GM13977 (cell line): ENCODE measurements around the gene ANGPTL2.
"Not testable (repeated sequence)": the region's sequence is repeated elsewhere in the genome, so short reads cannot be mapped to it uniquely, and the experiment has no call there.

ENCODE experiments used
- DNase-seq: peaks from one replicate; pipeline ENCODE4 v3.0.0; 2012; ENCODE audit warnings: low spot score
- in situ Hi-C: fragments of 300-500 bp; cut with MboI; formaldehyde crosslinking; loops from one replicate; pipeline ENCODE4 v1.12.0; 2022; ENCODE audit warnings: low sequenced_read_pairs, low pct_unique_long_range_greater_than_20kb, mixed read lengths, inconsistent platforms; ENCODE audit not compliant: unreplicated experiment
- TF ChIP-seq, protein P1 (sequence below): IDR thresholded peaks from 2 replicates; pipeline ENCODE4 v1.5.1; 2012; ENCODE audit warnings: mild to moderate bottlenecking, control low read depth; ENCODE audit not compliant: insufficient read depth; ENCODE audit errors: extremely low read depth, missing control alignments

Gene ANGPTL2, protein sequence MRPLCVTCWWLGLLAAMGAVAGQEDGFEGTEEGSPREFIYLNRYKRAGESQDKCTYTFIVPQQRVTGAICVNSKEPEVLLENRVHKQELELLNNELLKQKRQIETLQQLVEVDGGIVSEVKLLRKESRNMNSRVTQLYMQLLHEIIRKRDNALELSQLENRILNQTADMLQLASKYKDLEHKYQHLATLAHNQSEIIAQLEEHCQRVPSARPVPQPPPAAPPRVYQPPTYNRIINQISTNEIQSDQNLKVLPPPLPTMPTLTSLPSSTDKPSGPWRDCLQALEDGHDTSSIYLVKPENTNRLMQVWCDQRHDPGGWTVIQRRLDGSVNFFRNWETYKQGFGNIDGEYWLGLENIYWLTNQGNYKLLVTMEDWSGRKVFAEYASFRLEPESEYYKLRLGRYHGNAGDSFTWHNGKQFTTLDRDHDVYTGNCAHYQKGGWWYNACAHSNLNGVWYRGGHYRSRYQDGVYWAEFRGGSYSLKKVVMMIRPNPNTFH

DNA sequence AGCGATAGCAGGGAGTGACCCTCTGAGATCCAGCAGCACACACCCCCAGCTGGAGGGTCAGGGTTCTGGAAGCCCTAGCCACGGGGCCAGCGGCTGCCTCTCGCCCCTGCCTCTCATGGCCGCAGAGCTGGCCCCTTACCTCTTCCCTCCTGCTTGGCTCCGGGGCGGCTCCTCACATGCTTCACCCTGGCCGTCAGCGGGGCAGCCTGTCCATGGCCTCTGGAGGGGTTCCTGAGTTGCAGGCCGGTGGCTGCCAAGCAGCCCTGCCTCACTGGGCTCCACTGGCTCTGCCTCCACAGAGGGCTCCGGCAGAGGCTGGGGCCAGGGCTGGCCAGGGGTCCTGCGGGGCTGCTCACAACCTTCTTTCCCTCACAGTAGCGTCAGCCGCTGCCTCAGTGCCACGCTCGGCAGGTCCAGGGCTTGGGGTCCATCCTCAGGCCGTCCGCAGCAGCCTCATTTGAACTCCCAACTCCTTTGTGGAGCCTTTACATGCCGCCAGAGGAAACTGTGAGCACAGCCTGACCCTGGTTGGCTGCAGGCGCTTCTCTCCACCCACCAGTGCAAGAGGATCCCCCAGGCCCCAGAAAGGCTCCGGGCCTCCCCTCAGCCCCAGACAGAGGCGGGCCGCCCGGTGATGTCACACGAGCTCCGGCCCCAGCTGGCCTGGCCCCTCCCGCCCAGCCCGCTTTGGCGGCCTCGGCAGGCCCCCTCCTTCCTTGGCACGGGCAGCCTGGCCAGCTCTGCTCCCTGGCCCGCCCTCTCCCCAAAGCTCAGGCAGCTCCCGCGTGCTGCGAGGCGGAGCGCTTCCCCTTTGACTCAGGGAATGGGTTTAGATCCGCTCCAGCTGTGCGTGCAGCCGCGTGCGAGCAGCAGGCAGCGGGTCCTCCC is at the start of gene ANGPTL2:
TSS of gene ANGPTL2 (minus strand) at position 460 of the 888 bp plus-strand sequence. CDS start 13,904 bp downstream, outside the sequence.
- TF ChIP-seq, protein P1, sequence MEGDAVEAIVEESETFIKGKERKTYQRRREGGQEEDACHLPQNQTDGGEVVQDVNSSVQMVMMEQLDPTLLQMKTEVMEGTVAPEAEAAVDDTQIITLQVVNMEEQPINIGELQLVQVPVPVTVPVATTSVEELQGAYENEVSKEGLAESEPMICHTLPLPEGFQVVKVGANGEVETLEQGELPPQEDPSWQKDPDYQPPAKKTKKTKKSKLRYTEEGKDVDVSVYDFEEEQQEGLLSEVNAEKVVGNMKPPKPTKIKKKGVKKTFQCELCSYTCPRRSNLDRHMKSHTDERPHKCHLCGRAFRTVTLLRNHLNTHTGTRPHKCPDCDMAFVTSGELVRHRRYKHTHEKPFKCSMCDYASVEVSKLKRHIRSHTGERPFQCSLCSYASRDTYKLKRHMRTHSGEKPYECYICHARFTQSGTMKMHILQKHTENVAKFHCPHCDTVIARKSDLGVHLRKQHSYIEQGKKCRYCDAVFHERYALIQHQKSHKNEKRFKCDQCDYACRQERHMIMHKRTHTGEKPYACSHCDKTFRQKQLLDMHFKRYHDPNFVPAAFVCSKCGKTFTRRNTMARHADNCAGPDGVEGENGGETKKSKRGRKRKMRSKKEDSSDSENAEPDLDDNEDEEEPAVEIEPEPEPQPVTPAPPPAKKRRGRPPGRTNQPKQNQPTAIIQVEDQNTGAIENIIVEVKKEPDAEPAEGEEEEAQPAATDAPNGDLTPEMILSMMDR, result no peak
- in situ Hi-C loops, result no loop called here
- DNase-seq, result peak; percentile 73

DNA sequence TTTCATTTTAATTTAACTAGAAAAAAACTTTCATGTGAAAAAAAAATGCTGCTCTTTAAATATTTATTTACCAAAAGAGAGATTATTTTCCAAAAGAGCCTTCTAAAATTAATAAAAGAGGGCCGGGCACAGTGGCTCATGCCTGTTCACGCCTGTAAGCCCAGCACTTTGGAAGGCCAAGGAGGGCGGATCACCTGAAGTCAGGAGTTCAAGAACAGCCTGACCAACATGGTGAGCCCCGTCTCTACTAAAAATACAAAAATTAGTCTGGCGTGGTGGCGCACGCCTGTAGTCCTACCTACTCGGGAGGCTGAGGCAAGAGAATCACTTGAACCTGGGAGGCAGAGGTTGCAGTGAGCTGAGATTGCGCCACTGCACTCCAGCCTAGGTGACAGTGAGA is 48.9 kb upstream of the ANGPTL2 start:
- in situ Hi-C loops, DNase-seq: not testable (repeated sequence)

DNA sequence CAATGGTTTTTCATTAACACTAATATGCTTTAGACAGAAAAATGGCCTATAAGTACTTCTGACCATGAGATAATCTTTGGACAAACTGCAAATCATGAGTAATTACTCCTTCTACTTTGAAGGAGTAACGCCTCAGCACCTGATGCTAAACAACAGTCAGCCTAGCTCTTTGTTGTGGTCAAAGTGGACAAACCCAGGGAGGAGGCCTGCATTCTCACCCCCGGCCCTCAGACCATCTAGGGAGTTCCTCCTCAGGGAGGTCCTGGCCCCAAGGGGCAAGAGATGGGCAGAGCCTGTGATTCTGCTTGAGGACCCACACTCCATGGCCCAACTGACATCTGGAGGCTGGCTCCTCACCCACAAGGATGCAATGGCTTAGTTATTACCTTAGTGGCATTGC is 48.2 kb upstream of the ANGPTL2 start:
- in situ Hi-C loops, result no loop called here
- TF ChIP-seq, protein P1, result no peak
- DNase-seq, result peak; percentile 40

DNA sequence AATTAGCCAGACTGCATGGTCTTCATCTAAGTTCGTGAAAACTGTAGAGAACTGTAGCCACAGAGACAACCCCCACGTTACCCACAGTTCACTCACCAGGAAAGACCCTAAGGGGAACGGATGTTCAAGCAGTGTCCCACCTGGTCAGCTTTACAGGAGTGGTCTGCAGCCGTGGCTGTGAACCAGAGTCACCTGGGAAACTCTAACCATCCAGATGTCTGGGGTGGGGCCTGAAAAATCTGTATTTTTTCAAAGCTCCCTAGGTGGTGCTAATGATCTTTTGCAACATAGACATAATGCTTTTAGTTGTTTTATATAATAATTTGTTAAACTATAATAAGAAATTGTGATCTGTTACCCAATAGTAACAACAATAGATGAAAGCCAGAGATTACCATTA is 47.7 kb upstream of the ANGPTL2 start:
- DNase-seq, result no peak
- in situ Hi-C loops, result no loop called here
- TF ChIP-seq, protein P1, result no peak

DNA sequence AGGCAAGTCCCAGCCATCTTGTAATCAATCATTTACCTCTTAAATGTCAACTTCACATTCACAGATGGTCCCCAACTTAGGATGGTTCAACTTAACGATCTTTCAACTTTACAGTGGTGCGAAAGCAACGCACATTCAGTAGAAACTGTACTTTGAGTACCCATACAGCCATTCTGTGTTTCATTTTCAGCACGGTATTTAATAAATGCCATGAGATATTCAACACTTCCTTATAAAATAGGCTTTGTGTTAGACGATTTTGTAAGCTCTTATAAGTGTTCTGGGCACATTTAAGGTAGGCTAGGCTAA is 47.1 kb upstream of the ANGPTL2 start:
- no peak for DNase-seq

DNA sequence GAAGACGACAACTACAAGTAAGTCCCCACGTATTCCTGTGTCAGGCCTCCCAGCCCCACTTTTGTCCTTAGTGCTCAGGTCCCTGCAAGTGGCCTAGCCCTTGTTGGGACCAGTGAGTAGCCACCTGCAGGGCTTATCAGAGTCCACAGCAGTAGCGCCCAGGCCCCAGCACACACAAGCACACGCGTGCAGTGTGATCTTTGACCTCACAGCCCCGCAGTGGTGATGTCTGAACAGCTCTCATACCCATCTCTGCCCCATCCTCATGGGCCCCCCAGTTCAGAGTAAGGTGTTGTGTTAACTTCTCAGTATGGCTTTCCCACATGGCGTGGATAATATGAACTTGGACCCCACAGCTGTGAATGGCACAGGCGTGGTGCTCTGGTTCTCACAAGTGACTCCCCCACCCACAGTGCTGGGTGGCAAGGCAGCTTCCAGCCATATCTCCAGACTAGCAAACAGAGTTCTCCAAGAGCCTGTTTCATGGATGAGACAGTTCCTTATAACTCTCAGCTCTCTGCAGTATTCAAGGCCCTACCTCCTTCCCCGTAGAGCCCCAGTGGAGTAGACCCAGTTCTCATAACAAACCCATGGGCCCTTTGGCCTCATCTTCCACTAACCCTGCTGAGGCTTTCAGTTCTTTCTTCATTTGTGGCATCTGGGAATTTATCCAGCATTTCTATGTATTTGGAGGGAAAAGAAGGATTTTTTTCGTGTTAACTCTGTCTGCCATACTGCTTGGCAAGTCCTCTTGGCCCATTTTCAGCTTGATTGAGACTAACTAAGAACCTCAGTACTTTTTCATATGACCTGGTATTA is 46.5 kb upstream of the ANGPTL2 start:
- in situ Hi-C loops, result no loop called here
- TF ChIP-seq, protein P1, result no peak
- no peak for DNase-seq

More for the DNA sequence above, 47.1 kb upstream of the ANGPTL2 start:
- in situ Hi-C loops, result no loop called here
- TF ChIP-seq, protein P1, result no peak
